ENCODE measurements around the gene NHLH2. TPM values are rescaled to one million over a fixed set of nuclear protein-coding genes. Genes with fewer than 3 reads are reported as not detected.

Gene NHLH2
- total RNA-seq, 2 donors from 2014 or later: not detected

Other genes with a start within 250 kb of the NHLH2 start
- gene VANGL1, start 199.2 kb downstream of the NHLH2 start, total RNA-seq: 1 to 10 TPM; 2.8 to 3.7 TPM
- not detected for gene CASQ2, start 72.4 kb downstream of the NHLH2 start, total RNA-seq
- gene SLC22A15, start 135.4 kb upstream of the NHLH2 start, total RNA-seq: 1 to 10 TPM in 1 of 2 donors, under 1 TPM in 1; 0.68 to 2.3 TPM